Neuronal stem cell (in vitro differentiated cells): ENCODE results near the gene SLC44A3.

Experiments
- DNase-seq: peaks from one replicate; pipeline ENCODE4 v3.0.0-alpha.2; 2013; ENCODE audit warnings: low spot score
- H2AFZ ChIP-seq: one replicate; pipeline ENCODE4 v1.6.1; 2013; ENCODE audit warnings: mild to moderate bottlenecking, low read length, inconsistent platforms
- H2AK5ac ChIP-seq: 2 replicates; pipeline ENCODE4 v1.6.1; 2013; ENCODE audit warnings: low read depth, mild to moderate bottlenecking, inconsistent platforms, low read length, moderate library complexity, mixed read lengths
- H2BK120ac ChIP-seq: 2 replicates; pipeline ENCODE4 v1.6.1; 2013; ENCODE audit warnings: low read depth, mild to moderate bottlenecking, inconsistent platforms, low read length, moderate library complexity, mixed read lengths
- H2BK12ac ChIP-seq: one replicate; pipeline ENCODE4 v1.6.1; 2013; ENCODE audit warnings: low read length, inconsistent platforms
- H2BK15ac ChIP-seq: 2 replicates; pipeline ENCODE4 v1.6.1; 2013; ENCODE audit warnings: mild to moderate bottlenecking, low read length, inconsistent platforms, mixed read lengths
- H2BK5ac ChIP-seq: one replicate; pipeline ENCODE4 v1.6.1; 2013; ENCODE audit warnings: inconsistent platforms, mild to moderate bottlenecking, low read length, moderate library complexity
- H3K14ac ChIP-seq: one replicate; pipeline ENCODE4 v1.6.1; 2013; ENCODE audit warnings: low read length, inconsistent platforms
- H3K18ac ChIP-seq: 2 replicates; pipeline ENCODE4 v1.6.1; 2013; ENCODE audit warnings: low read length, inconsistent platforms
- H3K23ac ChIP-seq: 2 replicates; pipeline ENCODE4 v1.6.1; 2013; ENCODE audit warnings: low read depth, mild to moderate bottlenecking, mixed read lengths, low read length, inconsistent platforms; ENCODE audit not compliant: poor library complexity
- H3K27ac ChIP-seq: replicated peaks from 3 replicates; pipeline ENCODE4 v1.5.1; 2013; ENCODE audit warnings: low read length, inconsistent platforms
- H3K27me3 ChIP-seq, 3 experiments: 2 replicates each; pipeline ENCODE4 v1.6.1; 2013; ENCODE audit warnings: low read length in 3 of 3, mild to moderate bottlenecking in 2 of 3, inconsistent platforms in 1 of 3, low read depth in 1 of 3, mixed read lengths in 1 of 3, moderate library complexity in 1 of 3; ENCODE audit not compliant: control insufficient read depth in 3 of 3, insufficient read depth in 3 of 3
- H3K36me3 ChIP-seq, 2 donors: replicated peaks in 1 of 2; 2 replicates each; pipeline ENCODE4 v1.6.1; 2013; ENCODE audit warnings: low read length in 2 of 2; ENCODE audit not compliant: control insufficient read depth in 2 of 2, insufficient read depth in 2 of 2
- H3K4ac ChIP-seq: 2 replicates; pipeline ENCODE4 v1.6.1; 2013; ENCODE audit warnings: inconsistent platforms, mild to moderate bottlenecking, low read length, moderate library complexity
- H3K4me1 ChIP-seq, 2 donors: 1 replicate in 1 of 2; 2 replicates in 1 of 2; pipeline ENCODE4 v1.6.1; 2013; ENCODE audit warnings: low read length in 2 of 2, low read depth in 1 of 2; ENCODE audit not compliant: control insufficient read depth in 2 of 2, insufficient read depth in 1 of 2
- H3K4me2 ChIP-seq: one replicate; pipeline ENCODE4 v1.6.1; 2013; ENCODE audit warnings: mild to moderate bottlenecking, low read length, inconsistent platforms; ENCODE audit not compliant: insufficient read depth, poor library complexity, severe bottlenecking
- H3K4me3 ChIP-seq, 2 donors: 2 replicates each; pipeline ENCODE4 v1.5.1; 2013; ENCODE audit warnings: low read length in 2 of 2, mild to moderate bottlenecking in 2 of 2, inconsistent platforms in 1 of 2, moderate library complexity in 1 of 2
- H3K79me1 ChIP-seq: one replicate; pipeline ENCODE4 v1.6.1; 2013; ENCODE audit warnings: low read depth, mild to moderate bottlenecking, inconsistent platforms, low read length, moderate library complexity
- H3K9ac ChIP-seq: one replicate; pipeline ENCODE4 v1.6.1; 2013; ENCODE audit warnings: mild to moderate bottlenecking, low read depth, low read length, inconsistent platforms; ENCODE audit not compliant: poor library complexity
- H3K9me3 ChIP-seq, 2 donors: replicated peaks in 1 of 2; 2 replicates each; pipeline versions ENCODE3 to v1.6.1; 2013; ENCODE audit warnings: low read length in 2 of 2, mild to moderate bottlenecking in 2 of 2, inconsistent platforms in 1 of 2, low read depth in 1 of 2, mixed read lengths in 1 of 2, moderate library complexity in 1 of 2; ENCODE audit not compliant: control insufficient read depth in 2 of 2, insufficient read depth in 1 of 2
- H4K8ac ChIP-seq: one replicate; pipeline ENCODE4 v1.6.1; 2013; ENCODE audit warnings: low read depth, mild to moderate bottlenecking, inconsistent platforms, low read length, moderate library complexity
- H4K91ac ChIP-seq: one replicate; pipeline ENCODE4 v1.6.1; 2013; ENCODE audit warnings: low read length, low read depth, mild to moderate bottlenecking, inconsistent platforms; ENCODE audit not compliant: poor library complexity
- WGBS, 2 donors: extraction: QIAGEN DNeasy Blood & Tissue Kit; methylation state at CpG; one replicate each; pipeline ENCODE4 v1.1.7; 2013; ENCODE audit warnings: missing lambda C conversion rate in 2 of 2, mixed read lengths in 1 of 2; ENCODE audit not compliant: insufficient read length in 2 of 2, insufficient replicate concordance in 1 of 2; ENCODE audit errors: extremely low coverage in 2 of 2; 5-methylcytosine and 5-hydroxymethylcytosine counted together

The SLC44A3 gene

DNA sequence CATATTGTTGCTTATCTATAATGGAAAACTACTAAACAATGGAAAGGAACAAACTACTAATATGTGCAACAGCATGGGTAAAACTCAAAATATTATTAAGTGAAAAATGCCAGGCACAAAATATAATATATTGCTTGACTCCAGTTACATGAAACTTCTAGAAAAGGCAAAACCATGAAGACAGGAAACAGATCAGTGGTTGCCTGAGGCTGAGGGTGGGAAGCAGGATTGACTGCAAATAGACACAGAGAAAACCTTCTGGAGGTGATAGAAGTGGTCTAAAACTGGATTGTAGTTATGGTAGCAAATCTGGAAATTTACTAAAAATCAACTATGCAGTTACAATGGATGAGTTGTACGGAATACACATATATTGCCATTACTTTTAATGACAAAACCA lies 29.5 kb upstream of the SLC44A3 start:
- Histone ChIP-seq H3K18ac (no peak overlapping the region), H3K4me1 (peaks cover 0 to 7% of the 10 kb centered on the region in 2 donors), H3K27ac (no peak overlapping the region), H2BK12ac (no peak overlapping the region), H3K4me2 (no peak overlapping the region), H2BK15ac (no peak overlapping the region), H3K14ac (no peak overlapping the region), H3K4me3 (no peak overlapping the region), H3K27me3 (no peaks in the 10 kb centered on the region), H3K9ac (no peak overlapping the region), H3K23ac (no peak overlapping the region), H3K4ac (no peak overlapping the region), H3K79me1 (no peaks in the 10 kb centered on the region), H2AFZ (no peak overlapping the region), H3K36me3 (no peaks in the 10 kb centered on the region), H4K91ac (no peak overlapping the region), H2BK120ac (no peak overlapping the region), H2AK5ac (no peak overlapping the region), H4K8ac (no peak overlapping the region), H3K9me3 (peaks cover 0 to 6% of the 10 kb centered on the region in 2 donors), H2BK5ac (no peak overlapping the region)
- DNase-seq: no peak
- no CpG with 5 or more reads among the region's 1 CpG for WGBS, 2 donors

DNA sequence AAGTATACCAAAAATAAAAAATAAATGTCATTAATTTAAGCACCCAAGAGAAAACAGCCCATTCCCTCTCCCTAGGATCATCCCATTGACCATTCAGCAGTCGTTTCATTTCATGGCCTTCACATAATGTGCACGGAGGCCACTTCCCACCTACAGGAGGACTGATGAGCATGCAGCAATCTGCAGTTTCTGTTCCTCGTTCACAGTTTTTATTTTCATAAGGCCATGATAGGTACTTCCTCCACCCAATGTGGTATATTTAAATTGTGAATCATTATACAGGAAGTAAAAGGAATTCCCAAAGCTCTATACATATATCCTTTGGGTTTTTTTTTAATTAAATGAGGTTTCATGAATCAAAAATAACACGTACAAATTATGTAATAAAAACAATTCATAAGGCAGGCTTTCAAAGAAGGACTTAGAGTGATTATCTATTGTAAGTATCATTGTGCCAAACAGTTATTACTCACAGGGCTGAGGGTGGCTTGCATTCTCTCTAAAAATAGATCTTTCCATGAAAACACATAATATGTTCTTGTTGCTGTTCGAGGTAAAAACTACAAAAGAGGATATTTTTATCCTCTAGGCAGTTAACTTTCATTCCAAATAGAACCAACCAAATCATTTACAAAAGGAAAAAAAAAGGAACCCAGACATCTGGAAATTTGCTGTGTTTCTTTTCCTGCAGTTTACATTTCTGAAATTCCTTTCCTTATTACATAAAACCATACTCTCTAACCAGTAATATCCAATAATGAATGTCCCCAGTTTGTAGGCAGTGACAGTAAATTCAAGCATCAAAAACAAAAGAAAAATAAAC lies 27.5 kb upstream of the SLC44A3 start:
- Histone ChIP-seq H2BK5ac (no peak overlapping the region), H2BK120ac (no peak overlapping the region), H3K27ac (no peak overlapping the region), H4K91ac (no peak overlapping the region), H3K4ac (no peak overlapping the region), H3K9me3 (peaks cover 0 to 6% of the 10 kb centered on the region in 2 donors), H3K36me3 (no peaks in the 10 kb centered on the region), H3K18ac (no peak overlapping the region), H3K79me1 (no peaks in the 10 kb centered on the region), H4K8ac (no peak overlapping the region), H2BK12ac (no peak overlapping the region), H3K4me2 (no peak overlapping the region), H3K4me3 (no peak overlapping the region), H2AFZ (no peak overlapping the region), H3K9ac (no peak overlapping the region), H3K27me3 (no peaks in the 10 kb centered on the region), H3K4me1 (peaks cover 0 to 7% of the 10 kb centered on the region in 2 donors), H2BK15ac (no peak overlapping the region), H2AK5ac (no peak overlapping the region), H3K14ac (no peak overlapping the region), H3K23ac (no peak overlapping the region)
- DNase-seq: no peak
- no CpG with 5 or more reads among the region's 5 CpGs for WGBS, 2 donors

DNA sequence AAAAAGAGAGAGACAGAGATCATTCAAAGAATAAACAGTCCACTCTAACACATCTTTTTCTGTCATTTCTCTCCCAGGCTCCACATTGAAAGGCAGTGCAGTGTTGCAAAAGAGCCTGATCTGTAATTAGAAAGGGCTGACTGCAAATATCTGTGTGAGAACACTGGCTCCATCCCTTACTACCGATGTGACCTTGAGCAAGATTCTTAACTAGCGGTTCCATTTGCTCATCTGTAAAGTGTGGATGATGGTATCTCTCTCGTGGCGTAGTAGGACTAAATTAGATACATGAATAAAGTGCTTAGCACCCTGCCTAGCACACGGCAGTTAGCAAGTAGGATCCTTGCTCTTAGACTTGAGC lies 26.9 kb upstream of the SLC44A3 start:
- Histone ChIP-seq H3K18ac (no peak overlapping the region), H3K9ac (no peak overlapping the region), H3K79me1 (no peaks in the 10 kb centered on the region), H3K36me3 (no peaks in the 10 kb centered on the region), H3K27me3 (no peaks in the 10 kb centered on the region), H4K91ac (no peak overlapping the region), H4K8ac (no peak overlapping the region), H3K14ac (no peak overlapping the region), H3K4me2 (no peak overlapping the region), H2BK5ac (no peak overlapping the region), H3K4me3 (no peak overlapping the region), H2BK12ac (no peak overlapping the region), H3K9me3 (peaks cover 0 to 6% of the 10 kb centered on the region in 2 donors), H2BK15ac (no peak overlapping the region), H2AFZ (no peak overlapping the region), H2BK120ac (no peak overlapping the region), H3K23ac (no peak overlapping the region), H3K4ac (no peak overlapping the region), H3K4me1 (peaks cover 0 to 7% of the 10 kb centered on the region in 2 donors), H3K27ac (no peak overlapping the region), H2AK5ac (no peak overlapping the region)
- DNase-seq: no peak
- WGBS, 2 donors: no CpG with 5 or more reads among the region's 5 CpGs

GRCh38 chr1:94795434-94795833 lies 24.7 kb upstream of the SLC44A3 start:
- Histone ChIP-seq H3K27ac (no peak overlapping the region), H3K9ac (no peak overlapping the region), H3K4ac (no peak overlapping the region), H3K18ac (no peak overlapping the region), H2BK120ac (no peak overlapping the region), H3K4me1 (peaks cover 0 to 7% of the 10 kb centered on the region in 2 donors), H2BK5ac (no peak overlapping the region), H2BK15ac (no peak overlapping the region), H3K23ac (no peak overlapping the region), H3K36me3 (no peaks in the 10 kb centered on the region), H3K9me3 (peaks cover 0 to 6% of the 10 kb centered on the region in 2 donors), H4K8ac (no peak overlapping the region), H2AK5ac (no peak overlapping the region), H3K27me3 (no peaks in the 10 kb centered on the region), H2BK12ac (no peak overlapping the region), H2AFZ (no peak overlapping the region), H3K14ac (no peak overlapping the region), H3K4me3 (no peak overlapping the region), H3K79me1 (no peaks in the 10 kb centered on the region), H4K91ac (no peak overlapping the region), H3K4me2 (no peak overlapping the region)
- WGBS, 2 donors: no CpG with 5 or more reads among the region's 7 CpGs
- DNase-seq: no peak
